ENCODE data around the gene NID1. TPM values are rescaled to one million over a fixed set of nuclear protein-coding genes. Genes with fewer than 3 reads are reported as not detected.
A peak's percentile ranks its signal among the peaks of the same experiment; 100 is the strongest.

NID1 gene
- total and polyA plus RNA-seq, 2 donors (not counting 3 experiments of a cell fraction or from before 2014, with no cell fraction given): 87.0 to 109 TPM

GRCh38 chr1:235946571-235946981, 118.3 kb downstream of the NID1 start:
- no peak overlapping the region for H3K27ac ChIP-seq (ENCODE audit: insufficient read depth, low read depth, low read length)
- no peaks in the 10 kb centered on the region for H3K9me3 ChIP-seq (replicated peaks; ENCODE audit: control insufficient read depth, insufficient read depth, low read length)
- H3K79me2 ChIP-seq (ENCODE audit: control insufficient read depth, insufficient read depth, low read length): no peaks in the 10 kb centered on the region
- BruUV-seq (replicated peaks): no TSS peak
- no peak overlapping the region for H3K4me3 ChIP-seq (replicated peaks in 1 of 3; ENCODE audit: insufficient read depth in 1 of 3, low read depth in 1 of 3, low read length in 3 of 3)
- no peak overlapping the region for H3K9ac ChIP-seq (replicated peaks; ENCODE audit: extremely low read depth, insufficient read depth, low read length)
- TF ChIP-seq POLR2AphosphoS5 (IDR thresholded peaks at IDR 0.05; ENCODE audit: insufficient read depth, low read depth, low read length) (no peak), MAX (IDR thresholded peaks at IDR 0.05; ENCODE audit: insufficient read depth, insufficient read length) (no peak)
- FAIRE-seq (peak; percentile 55), DNase-seq (ENCODE audit: low read depth, low spot score) (no peak)
- dilution Hi-C loops (cut with MboI; ENCODE audit: extremely low pct_ligation_motif_present, low sequenced_read_pairs): no loop called here
- intact Hi-C loops (cut with micrococcal nuclease): no loop called here
- ChIA-PET CTCF (interaction anchor here (0.6 to 1.4 kb wide), 4 partner anchors 25 to 81 kb away, joined by 3 to 8 read pairs (median 4); no protein-coding TSS in a partner anchor), POLR2A (no interaction called here)
- no peaks in the 10 kb centered on the region for H3K36me3 ChIP-seq (ENCODE audit: control insufficient read depth in 2 of 2, extremely low read depth in 1 of 2, insufficient read depth in 2 of 2, low read length in 2 of 2)
- H3K9me1 ChIP-seq (replicated peaks; ENCODE audit: control insufficient read depth, extremely low read depth, insufficient read depth, low read length): no peaks in the 10 kb centered on the region
- H2AFZ ChIP-seq (ENCODE audit: low read depth, low read length): no peak overlapping the region
- peaks cover 2% of the 10 kb centered on the region for H3K4me1 ChIP-seq (ENCODE audit: control insufficient read depth, extremely low read depth, insufficient read depth, low read length)
- H3K27me3 ChIP-seq (ENCODE audit: control insufficient read depth in 2 of 2, insufficient read depth in 2 of 2, low read length in 2 of 2): no peaks in the 10 kb centered on the region
- no peaks in the 10 kb centered on the region for H4K20me1 ChIP-seq (replicated peaks; ENCODE audit: control insufficient read depth, extremely low read depth, insufficient read depth, low read length)
- H3K4me2 ChIP-seq (ENCODE audit: insufficient read depth, low read length): no peak overlapping the region

DNA sequence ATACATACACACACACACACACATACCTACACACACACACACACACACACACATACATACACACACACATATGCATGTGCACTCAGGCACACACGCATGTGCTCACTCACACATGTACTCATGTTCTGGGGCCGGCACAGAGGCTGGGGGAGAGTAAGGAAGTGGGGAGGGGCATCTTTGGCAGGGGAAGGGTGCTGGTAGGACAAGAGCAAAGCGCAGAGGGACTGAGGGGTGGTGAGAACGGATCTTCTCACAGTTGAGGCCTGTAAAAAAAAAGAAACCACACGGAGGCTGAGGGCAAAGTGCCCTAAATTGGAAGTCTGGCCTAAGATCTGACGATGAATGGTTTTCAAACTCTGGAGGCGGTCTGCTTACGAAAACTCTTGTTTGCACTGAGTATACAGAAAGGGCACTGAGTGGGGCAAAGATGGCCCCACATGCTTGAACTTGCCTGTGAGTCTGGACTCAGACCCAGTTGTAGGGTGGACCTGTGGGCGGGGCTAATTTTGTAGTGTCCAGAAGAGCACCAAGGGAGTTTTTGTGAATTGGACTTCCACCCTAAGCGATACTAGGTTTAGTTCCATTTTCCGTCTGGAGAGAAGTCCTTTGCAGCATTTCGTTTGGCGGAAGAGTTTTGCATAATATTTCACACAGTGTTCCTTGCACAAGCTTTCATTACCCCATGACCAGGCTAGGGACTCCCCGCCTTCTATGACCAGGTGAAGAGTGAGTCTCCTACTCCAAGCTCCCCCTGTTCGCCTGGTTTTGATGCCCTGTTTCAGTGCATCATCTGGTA, 118.9 kb downstream of the NID1 start:
- H3K9ac ChIP-seq (replicated peaks; ENCODE audit: extremely low read depth, insufficient read depth, low read length): no peak overlapping the region
- no peaks in the 10 kb centered on the region for H3K36me3 ChIP-seq (ENCODE audit: control insufficient read depth in 2 of 2, extremely low read depth in 1 of 2, insufficient read depth in 2 of 2, low read length in 2 of 2)
- H4K20me1 ChIP-seq (replicated peaks; ENCODE audit: control insufficient read depth, extremely low read depth, insufficient read depth, low read length): no peaks in the 10 kb centered on the region
- no TSS peak for BruUV-seq (replicated peaks)
- no peaks in the 10 kb centered on the region for H3K27me3 ChIP-seq (ENCODE audit: control insufficient read depth in 2 of 2, insufficient read depth in 2 of 2, low read length in 2 of 2)
- intact Hi-C loops (cut with micrococcal nuclease) (no loop called here), dilution Hi-C loops (cut with MboI; ENCODE audit: extremely low pct_ligation_motif_present, low sequenced_read_pairs) (no loop called here)
- CTCF ChIA-PET: interaction anchor here (0.6 to 1.4 kb wide), 4 partner anchors 26 to 80 kb away, joined by 3 to 8 read pairs (median 4); no protein-coding TSS in a partner anchor
- H3K9me3 ChIP-seq (replicated peaks; ENCODE audit: control insufficient read depth, insufficient read depth, low read length): no peaks in the 10 kb centered on the region
- DNase-seq (ENCODE audit: low read depth, low spot score): no peak
- H3K27ac ChIP-seq (ENCODE audit: insufficient read depth, low read depth, low read length): no peak overlapping the region
- peaks cover 2% of the 10 kb centered on the region for H3K4me1 ChIP-seq (ENCODE audit: control insufficient read depth, extremely low read depth, insufficient read depth, low read length)
- no peak overlapping the region for H3K4me3 ChIP-seq (replicated peaks in 1 of 3; ENCODE audit: insufficient read depth in 1 of 3, low read depth in 1 of 3, low read length in 3 of 3)
- no peak overlapping the region for H3K4me2 ChIP-seq (ENCODE audit: insufficient read depth, low read length)
- no peaks in the 10 kb centered on the region for H3K9me1 ChIP-seq (replicated peaks; ENCODE audit: control insufficient read depth, extremely low read depth, insufficient read depth, low read length)
- no peak overlapping the region for H2AFZ ChIP-seq (ENCODE audit: low read depth, low read length)
- H3K79me2 ChIP-seq (ENCODE audit: control insufficient read depth, insufficient read depth, low read length): no peaks in the 10 kb centered on the region
- no peak for FAIRE-seq
- POLR2A ChIA-PET: no interaction called here
- TF ChIP-seq CTCF (IDR thresholded peaks at IDR 0.05; ENCODE audit: extremely low read depth in 1 of 2, insufficient read depth in 1 of 2, low read depth in 1 of 2, low read length in 2 of 2): no peak
- no peak for TF ChIP-seq POLR2A (IDR thresholded peaks at IDR 0.05; ENCODE audit: low read depth, low read length)
- no peak for TF ChIP-seq POLR2AphosphoS5 (IDR thresholded peaks at IDR 0.05; ENCODE audit: insufficient read depth, low read depth, low read length)
- TF ChIP-seq GATA2 (IDR thresholded peaks at IDR 0.05; ENCODE audit: insufficient read depth, insufficient read length, low read depth, low read length): no peak
- TF ChIP-seq EZH2 (IDR thresholded peaks at IDR 0.05; ENCODE audit: borderline replicate concordance, low read depth, low read length, severe bottlenecking): no peak
- no peak for TF ChIP-seq JUN (IDR thresholded peaks at IDR 0.05; ENCODE audit: borderline replicate concordance, insufficient read depth, insufficient read length, low read depth)

Measured in endothelial cell of umbilical vein (primary cell).